HG02763 (cell line): Measurements from ENCODE around the gene SKOR1.

Experiments
- ATAC-seq: cut with Tn5 transposase; IDR thresholded peaks from one replicate; pipeline ENCODE4 v1.9.1; 2021; ENCODE audit warnings: mild to moderate bottlenecking, moderate library complexity; ENCODE audit not compliant: unreplicated experiment

SKOR1 gene

DNA sequence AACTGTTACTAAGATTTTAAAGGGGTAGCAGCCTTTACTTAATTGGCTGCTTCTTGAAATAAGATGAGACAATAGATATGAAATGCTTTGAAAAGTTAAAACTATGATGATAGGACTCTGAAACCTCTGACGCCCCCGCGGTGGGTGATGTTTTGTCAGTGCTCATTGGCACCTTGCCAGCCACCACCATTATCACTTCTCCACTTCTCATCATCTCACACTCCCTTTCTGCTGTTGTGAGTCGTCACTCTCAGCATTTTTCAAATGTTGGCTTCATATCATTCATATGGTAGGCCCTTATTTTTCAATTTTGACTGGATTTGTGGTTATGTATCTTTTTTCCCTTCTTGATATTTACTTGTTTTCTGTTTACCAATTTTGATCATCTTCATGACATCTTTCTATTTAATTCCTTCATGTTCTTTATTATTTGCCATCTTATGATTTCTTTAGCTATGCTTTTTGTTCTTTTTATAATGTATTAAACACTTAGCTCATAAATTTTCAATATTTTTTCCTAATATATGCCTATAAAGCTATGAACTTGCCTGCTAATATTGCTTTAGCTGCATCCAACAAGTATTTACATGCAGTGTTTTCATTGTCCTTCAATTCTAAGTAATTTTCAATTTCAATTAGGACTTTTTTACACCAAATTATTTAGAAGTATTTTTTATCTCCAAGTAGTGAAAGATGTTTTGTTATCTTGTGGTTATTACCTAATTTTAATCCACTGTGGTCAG, 30.3 kb upstream of the SKOR1 start:
- ATAC-seq = no peak

DNA sequence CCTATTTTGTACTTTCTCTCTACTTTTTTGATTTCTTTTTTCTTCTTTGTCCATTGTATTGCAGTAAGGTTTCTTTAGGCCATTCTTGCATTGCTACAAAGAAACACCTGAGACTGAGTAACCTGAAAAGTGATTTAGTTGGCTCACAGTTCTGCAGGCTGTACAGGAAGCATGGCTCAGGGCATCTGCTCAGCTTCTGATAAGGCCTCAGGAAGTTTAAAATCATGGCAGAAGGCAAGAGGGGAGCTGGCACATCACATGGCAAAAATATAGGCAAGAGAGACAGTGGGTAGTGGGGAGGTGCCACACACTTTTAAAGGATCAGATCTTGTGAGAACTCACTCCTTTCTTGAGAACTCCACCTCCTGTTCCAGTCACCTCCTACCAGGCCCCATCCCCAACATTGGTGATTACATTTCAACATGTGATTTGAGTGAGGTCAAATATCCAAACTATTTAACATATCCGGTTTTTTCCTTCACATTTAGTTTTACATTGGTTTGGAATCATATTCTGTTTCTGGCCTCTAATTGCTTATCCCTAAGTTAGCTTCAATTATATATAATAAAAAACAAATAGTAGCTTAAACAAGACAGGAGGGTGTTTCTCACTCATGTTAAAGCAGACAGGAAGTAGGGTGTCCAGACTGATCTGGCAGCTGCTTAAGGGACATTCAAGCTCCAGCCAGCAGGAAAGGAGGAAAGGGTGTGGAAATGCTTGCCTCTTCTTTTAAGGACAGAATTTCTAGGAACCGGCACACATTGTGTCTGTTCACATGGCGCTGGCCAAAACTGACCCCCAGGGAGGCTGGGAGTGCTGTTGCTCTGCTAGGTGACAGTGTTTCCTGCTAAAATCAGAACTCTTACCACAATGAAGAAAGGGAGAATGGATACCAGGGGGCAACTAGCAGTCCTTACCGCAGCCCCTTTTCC, 28.8 kb upstream of the SKOR1 start:
- ATAC-seq = no peak

DNA sequence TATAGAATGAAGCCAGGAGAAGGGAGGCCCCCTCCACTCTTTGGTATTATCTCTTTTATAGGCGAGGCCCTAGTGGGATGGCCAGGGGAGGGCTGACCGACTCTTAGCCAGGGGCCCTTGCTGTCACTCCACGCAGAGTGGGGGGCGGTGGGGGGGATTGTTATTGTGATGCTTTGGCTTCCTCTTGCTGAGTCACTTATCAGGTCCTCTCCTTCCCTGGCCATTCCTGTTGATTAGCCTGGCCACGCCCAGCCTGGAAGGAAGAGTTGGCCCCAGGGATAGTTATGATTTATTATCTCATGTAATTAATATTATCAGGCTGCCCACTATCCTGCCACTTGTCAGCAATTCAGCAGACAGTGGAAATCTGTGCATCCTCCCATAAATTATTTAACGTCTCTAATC, 25.5 kb upstream of the SKOR1 start:
- ATAC-seq = no peak

DNA sequence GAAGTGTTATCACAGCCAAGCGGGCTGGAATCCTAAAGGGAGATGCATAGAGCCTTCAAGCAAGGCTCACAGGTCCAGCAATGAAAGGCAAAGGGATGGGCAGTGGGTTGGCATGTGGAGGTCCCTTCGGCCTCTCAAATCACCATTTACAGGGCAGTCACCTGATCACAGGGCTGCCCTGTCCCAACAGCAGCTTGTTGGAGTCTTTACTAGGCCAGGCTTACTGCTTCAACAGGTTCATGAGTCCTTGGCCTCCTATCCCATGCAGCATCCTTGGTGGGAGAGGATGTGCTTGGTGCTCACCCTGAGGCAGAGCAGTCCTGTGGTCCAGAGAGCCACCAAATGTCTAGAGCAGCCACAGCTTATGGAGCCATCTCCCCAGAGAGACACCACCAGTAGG, 24.2 kb upstream of the SKOR1 start:
- ATAC-seq = no peak

DNA sequence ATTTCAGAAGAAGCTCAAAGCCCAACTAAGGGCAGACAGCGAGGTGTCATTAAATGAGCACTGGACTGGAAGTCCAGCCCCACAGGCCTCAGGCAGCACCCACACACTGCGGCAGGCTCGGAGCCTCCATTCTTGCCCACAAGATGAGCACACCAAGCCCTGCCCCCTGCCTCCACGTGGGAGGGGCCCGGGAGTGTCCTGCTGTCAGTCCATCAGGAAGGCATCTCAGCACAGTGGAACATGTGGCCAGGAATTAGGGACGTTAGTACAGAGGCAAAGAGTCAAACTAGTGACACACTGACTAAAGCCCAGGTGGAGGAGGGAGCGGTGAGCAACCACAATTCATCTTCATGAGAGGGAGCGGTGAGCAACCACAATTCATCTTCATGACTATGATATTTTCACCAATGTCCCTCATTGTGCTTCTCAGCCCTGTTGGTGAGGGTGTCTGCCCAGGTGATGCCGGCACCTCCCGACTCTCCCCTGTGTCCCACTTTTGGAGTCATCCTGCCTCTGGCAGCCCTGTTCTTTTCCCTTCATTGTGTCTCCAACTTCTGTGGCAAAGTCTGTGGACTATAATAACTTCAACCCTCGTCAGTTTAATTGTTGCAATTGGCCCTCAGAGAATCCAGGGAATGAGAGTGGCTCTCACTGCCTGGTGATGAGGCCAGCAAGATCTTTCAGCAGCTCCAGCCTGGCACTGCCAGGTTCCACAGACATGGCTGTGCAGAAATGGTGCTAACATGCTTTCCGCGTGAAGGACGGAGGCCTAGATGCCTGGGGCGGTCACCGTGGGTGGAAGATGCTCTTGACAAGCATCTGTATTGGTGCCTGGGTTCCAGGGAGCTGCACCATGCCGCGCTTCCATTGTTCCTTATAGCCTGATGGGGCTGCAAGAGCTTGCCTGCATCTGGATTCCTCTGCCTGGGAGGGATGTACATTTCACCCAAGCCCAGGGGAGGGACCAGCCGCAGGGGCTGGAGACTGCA, 23.1 kb upstream of the SKOR1 start:
- no peak for ATAC-seq

DNA sequence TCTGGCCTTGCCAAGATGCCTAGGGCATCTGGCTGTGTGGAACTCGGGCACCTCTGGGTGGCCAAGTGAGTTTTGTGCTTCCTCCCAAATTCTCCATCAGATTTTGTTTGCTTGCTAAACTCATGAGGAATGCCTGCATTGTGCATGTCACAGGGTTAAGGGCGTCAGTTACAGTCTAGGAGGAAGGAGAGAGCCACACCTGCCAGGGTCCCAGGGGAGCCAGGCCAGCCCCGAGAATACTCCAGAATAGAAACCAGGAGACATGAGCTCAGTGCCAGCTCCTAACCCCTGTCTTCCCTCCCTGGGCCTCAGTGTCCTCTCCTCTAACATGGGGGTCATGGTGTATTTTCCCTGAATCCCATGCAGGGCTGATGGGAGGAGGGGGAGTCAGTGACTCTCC, 22.0 kb upstream of the SKOR1 start:
- no peak for ATAC-seq

DNA sequence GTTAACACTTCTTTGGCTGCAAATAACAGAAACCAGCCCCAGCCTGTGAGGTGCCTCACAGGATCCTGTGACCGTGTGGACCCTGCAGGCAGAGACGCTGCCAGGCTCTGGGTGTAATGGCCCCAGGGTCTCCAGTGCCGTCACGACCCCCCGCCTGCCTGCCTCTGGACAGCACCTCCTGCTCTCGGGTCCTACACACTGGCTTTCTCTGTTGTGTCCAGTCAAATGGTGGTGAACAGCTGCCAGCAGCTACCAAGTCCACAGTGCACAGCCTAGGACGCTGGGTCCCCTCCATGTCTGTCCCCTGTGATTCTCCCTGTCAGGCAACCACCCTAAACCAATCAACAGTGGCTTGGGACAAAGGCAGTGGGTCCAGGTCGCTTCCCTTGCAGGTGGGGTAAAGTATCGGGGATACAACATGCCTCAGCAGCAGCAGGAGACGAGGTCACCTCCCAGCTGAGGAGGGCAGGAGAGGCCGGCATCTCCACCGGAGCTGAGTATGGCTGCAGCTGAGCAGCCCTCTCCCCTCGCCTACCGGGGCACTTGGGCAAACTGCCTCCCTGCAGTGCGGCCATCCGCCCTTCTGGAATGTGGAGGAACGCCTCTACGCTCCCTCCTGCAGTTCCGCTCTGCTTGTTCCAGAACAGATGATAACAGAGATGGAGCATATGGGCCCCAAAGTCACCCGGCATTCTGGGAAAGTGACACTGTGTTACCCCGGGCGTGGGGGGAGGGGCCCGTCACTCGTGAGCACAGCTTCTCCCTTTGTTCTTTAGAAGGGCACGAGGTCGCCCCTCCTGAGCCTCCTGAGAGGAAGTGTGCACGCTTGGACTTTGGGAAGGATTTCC, 21.1 kb upstream of the SKOR1 start:
- no peak for ATAC-seq

DNA sequence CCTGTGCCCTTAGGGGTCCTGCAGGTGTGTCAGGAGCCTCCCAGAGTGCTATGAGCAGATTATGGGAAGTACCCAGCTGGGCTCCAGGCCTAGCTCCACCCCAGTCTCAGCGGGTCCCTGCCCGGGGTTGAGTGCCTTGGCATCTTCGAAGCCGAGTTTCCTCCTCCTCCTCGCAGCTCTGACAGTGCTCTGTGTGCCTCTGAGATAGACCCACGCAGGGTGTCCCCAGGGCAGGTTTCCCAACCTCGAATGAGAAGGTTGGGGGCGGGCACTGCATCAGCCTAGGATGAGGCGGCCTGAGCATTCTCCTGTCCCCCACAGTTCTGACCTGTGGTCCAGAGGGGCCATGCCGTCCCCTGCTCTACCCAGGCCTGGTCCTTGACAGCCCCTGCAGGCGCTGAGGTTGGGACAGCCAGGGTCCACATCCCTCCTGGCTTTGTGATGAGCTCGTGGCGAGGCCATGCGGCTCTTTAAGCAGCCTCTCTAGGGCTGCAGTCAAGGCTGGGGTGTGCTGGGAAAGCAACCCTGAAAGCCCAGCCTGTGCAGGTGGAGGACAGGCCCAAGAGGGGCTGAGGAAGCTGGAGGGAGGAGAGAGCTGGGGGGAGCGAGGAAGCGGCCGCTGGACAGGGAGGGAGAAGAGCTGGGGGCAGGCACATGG, 20.2 kb upstream of the SKOR1 start:
- ATAC-seq = no peak

DNA sequence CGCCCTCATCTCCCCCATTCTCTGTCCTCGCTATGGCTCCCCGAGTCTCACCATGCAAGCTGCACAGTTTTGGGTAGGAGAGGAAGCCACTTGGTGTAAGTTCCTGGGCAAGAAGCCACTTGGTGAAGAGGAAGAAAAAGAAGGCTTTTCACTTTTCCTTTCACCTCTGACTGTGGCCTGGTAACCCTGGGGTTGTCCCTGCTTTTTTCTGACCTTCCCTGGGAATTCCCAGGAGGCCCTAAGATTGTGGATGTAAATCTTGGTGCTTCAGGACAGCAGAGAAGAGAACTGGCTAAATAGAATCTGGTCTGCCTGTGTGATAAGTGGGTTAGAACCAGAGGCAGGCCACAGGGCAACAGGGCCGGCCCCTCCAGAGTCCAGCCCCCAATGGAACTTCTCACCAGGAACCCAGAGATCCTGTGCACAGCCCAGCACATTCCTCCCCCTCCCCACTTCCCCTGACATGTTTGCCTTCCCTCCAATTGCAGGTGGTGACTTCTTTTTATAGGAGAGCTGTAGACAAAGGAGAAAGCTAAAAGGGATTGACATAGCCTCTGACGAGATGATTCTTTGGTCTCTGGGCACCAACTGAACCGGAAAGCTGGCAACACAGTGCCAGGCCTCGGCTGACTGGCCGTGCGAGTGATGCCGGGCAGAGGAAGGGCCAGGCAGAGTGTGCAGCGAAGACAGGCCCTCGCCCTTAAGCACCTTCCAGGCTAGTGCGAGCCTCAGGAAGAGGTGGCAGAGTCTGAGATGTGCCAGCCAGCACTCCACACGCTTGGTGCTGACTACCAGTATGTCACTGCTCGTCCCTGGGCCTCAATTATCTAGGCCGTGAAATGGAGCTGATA, 19.4 kb upstream of the SKOR1 start:
- ATAC-seq = no peak

DNA sequence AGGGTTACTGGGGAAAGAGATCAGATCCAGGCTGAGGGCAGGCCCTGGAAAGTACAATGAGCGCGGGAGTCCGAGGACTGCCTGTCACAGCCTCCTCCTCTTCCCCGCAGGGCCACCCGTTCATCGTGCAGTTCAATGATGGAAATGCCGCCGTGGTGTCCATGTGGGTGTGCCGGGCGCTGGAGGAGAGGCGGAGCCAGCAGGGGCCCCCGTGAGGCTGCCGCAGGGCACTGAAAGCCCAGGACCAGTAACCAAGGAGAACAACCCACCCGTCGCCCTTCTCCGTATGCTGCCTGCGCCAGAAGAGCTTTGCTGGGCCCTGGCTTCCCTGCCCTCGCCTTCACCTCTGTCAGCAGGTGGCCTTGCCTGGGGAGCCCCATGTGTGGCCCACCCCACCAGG, 18.8 kb upstream of the SKOR1 start:
- no peak for ATAC-seq

DNA sequence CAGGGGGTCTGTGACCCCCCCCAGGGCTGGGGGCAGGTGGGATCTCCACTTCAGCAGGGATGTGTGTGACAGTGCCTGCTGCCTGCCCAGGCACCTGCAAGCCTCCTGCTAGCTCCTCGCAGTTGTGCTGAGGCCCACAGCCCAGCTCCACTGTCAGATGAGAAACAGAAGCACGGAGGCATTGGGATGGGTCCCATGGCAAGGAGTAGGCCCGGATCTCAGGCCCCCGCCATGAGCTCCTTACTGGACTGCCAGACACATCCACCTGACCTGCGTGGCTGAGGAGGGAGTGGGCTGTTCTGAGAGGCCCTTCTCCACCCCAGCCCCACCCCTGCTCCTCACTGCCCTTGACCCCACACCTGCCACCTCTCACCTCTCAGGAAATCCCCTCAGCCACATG, 18.2 kb upstream of the SKOR1 start:
- no peak for ATAC-seq

DNA sequence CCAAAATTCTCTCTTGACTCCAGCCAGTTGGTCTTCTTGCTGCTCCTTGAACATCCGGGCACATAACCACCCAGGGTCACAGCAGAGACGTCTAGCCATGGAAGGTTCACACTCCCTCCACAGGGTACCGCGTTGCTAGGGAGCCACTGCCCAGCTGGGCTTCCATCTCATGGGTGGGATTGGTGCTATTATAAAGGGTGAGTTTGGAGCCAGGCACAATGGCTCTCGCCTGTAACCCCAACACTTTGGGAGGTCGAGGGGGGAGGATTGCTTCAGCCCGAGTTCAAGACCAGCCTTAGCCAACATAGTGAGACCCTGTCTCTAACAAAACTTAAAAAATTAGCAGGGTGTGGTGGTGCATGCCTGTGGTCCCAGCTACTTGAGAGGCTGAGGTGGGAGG, 17.5 kb upstream of the SKOR1 start:
- ATAC-seq = no peak

DNA sequence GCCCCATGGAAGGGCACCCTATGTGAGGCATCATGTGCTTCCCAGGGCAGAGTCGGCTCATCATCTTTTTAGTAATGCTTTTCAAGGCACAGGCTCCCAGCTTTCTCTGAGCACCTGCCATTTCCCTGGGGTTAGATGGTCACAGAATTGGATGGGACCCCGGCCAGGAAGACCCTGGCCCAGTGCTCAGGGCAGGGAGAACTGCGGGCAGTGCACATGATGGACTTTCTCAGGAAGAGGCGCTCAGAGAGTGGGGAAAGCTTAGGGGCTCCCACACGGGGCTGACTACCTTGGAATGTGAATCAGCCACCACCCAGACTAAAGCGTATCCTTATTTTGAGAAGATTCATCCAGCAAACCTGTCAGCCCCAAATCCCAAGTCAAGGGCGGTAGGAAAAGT, 16.5 kb upstream of the SKOR1 start:
- no peak for ATAC-seq

DNA sequence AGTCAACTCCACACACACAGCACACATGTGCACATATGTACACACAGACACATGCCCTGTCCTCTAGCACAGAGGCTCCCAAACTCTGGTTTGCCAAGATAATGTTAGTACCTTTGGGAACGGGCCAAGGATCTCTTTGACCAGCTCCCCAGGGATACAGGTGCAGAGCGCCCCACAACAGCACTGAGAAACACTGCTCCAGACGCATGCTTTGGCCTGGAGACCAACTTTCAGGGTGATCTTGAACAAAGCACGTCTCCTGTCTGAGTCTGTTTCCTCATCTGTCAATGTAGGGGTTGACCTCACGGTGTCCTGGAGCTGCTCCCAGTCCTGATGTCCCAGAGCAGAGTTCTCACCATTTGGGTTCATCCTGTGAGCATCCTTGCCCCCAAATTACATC, 15.9 kb upstream of the SKOR1 start:
- ATAC-seq = no peak

DNA sequence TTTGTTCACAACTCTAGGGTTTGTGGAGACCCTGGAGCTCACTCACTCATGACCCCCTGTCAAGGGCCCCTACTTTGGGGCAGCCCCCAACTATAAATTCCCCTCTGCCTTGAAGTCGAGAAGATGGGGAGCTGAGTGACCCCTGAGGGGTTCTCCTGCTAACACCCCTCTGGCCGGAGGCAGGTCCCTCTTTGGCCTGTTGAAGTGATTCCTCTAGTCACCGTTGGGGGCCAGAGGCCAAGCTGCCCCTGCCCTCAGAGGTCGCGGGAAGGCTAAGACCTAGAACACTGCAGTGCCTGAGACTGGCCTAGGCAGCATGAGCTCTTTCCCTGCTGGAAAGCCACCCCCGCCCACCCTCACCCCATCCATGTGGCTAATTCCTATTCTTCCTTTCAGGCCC, 15.4 kb upstream of the SKOR1 start:
- no peak for ATAC-seq

DNA sequence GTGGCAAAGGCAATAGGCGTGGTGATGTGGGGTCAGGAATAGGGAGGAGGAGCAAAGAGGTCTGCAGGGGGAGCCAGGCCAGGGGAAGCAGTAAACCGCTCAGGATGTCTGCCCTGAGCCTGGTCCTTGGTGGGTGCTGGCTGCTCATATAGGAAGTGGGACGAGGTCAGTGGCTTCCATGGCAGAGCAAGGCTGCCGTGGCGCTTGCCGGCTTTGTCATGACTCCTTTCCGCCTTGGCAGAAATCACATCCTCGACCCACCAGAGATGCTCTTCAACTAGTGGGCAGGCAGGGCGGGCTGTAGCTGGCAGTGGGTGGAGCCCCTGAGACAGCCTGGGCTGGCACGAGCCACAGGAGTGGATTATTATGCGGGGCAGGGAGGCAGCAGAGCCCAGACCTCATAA, 13.1 kb upstream of the SKOR1 start:
- no peak for ATAC-seq

DNA sequence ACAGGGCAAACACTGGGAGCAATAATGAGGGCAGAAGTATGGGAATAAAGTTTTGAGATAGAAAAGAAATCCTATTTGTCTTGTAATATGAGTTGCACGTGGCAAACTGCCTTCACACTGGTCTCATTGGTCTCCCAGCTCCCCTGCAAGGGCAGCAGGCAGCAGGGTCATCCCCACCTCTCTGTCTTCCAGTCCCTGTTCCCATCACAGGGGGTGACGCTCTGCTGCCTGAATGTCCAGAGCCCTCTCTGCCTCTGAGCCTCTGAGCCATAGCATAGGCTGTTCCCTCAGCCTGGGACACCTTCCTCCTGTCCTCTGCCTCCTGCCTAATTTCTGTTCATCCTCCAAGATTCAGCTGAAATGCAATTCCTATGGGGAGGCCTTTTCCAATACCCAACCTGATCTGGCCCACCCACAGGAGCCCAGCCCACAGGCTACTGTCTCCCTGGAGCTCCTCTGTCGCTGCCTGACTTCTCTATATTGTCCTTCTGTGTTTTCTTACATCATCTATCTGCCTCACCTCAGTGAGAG, 12.1 kb upstream of the SKOR1 start:
- no peak for ATAC-seq

DNA sequence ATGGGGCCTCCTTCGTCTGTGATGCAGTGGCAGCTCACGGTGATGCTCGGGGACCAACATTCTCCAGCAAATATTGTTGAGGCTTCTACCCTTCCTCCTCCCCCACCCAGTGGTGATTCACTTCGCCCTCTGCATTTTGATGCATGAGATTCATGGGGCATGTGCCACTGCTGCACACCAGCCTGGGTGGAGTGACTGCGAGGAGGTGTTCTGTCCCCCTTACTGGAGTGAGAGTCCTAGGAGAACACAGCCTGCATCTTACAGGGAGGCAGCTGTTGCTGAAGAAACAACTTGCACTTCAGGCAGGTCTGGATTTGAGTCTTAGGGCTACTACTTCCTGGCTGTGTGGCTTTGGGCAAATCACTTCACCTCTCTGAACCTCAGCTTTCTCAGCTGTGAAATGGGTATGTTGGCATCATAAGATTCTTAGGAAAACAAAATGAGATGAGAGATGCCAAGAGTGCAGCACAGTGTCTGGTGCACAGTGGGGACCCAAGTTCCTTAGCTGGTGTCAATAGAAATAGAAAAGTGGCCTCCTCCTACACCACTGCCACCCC, 10.2 kb upstream of the SKOR1 start:
- no peak for ATAC-seq
